Cardiac atrium fibroblast (primary cell): Measurements from ENCODE around the gene STK40. TPM values are rescaled to one million over a fixed set of nuclear protein-coding genes. Genes with fewer than 3 reads are reported as not detected.

Experiments used
- total RNA-seq: library from RNA; depleted of rRNA; stranded (reverse); fragments of >200 nt; gene quantifications from 2 replicates; pipeline ENCODE4 v1.2.3, GENCODE V29; 2015

The STK40 gene, protein sequence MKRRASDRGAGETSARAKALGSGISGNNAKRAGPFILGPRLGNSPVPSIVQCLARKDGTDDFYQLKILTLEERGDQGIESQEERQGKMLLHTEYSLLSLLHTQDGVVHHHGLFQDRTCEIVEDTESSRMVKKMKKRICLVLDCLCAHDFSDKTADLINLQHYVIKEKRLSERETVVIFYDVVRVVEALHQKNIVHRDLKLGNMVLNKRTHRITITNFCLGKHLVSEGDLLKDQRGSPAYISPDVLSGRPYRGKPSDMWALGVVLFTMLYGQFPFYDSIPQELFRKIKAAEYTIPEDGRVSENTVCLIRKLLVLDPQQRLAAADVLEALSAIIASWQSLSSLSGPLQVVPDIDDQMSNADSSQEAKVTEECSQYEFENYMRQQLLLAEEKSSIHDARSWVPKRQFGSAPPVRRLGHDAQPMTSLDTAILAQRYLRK
- 14.3 and 41.7 TPM in 2 replicates for total RNA-seq

GRCh38 chr1:36385410-36386264 is at the start of gene STK40:
STK40 (minus strand) TSS chr1:36385924; CDS start chr1:36361332, 24,592 bp downstream.

DNA sequence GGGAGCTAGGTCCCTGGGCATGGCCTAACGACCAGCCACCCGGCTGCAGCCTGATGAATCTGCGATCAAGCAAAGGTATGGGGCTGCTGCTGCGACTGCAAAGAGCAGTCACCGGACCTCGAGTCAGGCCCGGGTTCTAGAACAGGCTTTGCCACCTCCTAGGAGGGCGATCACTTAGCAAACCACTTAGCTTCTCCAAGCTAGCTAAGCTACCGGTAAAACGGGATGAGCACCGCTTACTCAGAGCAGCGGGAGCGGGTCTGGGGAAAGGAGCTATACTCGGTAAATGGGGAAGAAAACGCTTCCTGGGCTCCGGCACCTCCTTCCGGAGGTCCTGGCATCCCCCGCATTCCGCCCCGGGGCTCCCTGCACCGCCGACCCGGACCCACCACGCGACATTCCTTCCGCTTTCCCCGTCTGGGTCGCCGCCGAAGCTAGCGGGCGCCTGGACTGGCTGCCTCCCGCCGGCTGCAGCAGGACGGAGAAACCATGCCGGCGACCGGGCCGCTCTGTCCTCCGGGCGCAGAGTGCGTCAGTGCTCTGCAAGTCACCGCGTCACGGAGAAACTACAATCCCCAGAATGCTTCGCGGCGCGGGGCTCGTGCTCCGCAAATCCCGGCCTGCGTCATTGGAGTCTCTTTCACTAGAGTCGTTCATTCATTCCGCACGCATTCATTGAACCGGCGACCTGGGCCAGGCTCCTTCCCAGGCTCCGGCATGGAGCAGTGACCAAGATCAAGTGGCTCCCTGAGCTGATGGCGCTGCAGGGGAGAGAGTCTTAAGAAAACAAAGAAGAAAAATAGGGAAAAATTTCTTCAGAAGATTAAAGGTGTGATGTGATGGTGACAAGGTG is 11.9 kb upstream of the STK40 start, which contains the start of gene LSM10:
Gene LSM10 (minus strand): TSS at position 531 of the 853 bp plus-strand sequence. CDS start 3,779 bp downstream, outside the sequence.

GRCh38 chr1:36323636-36324352 is 61.9 kb downstream of the STK40 start, which contains the start of gene EVA1B:
EVA1B (minus strand) TSS chr1:36323645; CDS start chr1:36323037, 608 bp downstream.

DNA sequence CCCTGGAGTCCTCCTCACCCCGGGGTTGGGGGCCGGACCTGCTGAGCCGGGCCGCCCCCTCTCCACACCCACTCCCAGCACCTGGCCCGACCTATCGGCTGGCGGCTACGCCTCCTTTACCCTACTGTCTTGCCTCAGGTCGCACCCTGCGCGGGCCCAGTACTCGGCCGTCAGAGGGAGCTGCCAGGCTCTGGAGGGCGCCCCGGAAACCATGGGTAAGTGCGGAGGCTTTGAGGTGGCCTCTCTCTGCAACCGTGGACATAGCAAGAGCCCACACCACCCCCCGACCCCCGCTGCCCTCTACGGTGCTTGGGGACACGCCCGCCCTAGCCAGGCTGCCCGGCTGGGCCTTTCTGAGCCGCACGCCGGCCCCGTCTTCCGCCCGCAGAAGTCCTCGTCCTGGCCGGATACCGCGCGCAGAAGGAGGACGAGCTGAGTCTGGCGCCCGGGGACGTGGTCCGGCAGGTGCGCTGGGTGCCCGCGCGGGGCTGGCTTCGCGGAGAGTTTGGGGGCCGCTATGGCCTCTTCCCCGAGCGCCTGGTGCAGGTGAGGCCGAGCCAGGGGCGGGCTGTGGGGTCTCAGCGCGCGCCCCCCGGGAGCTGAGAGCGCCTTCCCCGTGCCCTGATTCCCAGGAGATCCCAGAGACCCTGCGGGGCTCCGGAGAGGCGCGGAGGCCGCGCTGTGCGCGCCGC is 79.4 kb downstream of the STK40 start, which contains the start of gene SH3D21:
Gene SH3D21 (plus strand): TSS at position 159 of the 692 bp plus-strand sequence. CDS start 53 bp downstream, at position 212.

Other genes starting within 250 kb of the STK40 start
- gene TRAPPC3, start 236.4 kb downstream of the STK40 start, total RNA-seq = 74.9 and 95.9 TPM in 2 replicates
- 117 and 192 TPM in 2 replicates for gene MAP7D1, start 229.8 kb downstream of the STK40 start, total RNA-seq
- gene THRAP3, start 161.5 kb downstream of the STK40 start, total RNA-seq = 58.3 and 69.5 TPM in 2 replicates
- gene SH3D21, start 79.6 kb downstream of the STK40 start, total RNA-seq = 3.6 and 4.7 TPM in 2 replicates
- gene EVA1B, start 62.3 kb downstream of the STK40 start, total RNA-seq = 209 and 221 TPM in 2 replicates
- 24.7 and 47.8 TPM in 2 replicates for gene LSM10, start 12.0 kb upstream of the STK40 start, total RNA-seq
- gene OSCP1, start 64.5 kb upstream of the STK40 start, total RNA-seq = 3.2 and 8.3 TPM in 2 replicates
- gene MRPS15, start 78.5 kb upstream of the STK40 start, total RNA-seq = 61.2 and 63.3 TPM in 2 replicates
- under 0.01 TPM in 1 of 2 replicates, not detected in the other for gene CSF3R, start 97.0 kb upstream of the STK40 start, total RNA-seq